ENCODE measurements around the gene DPP3.
"Not testable (repeated sequence)": the region's sequence is repeated elsewhere in the genome, so short reads cannot be mapped to it uniquely, and the experiment has no call there.

Gene DPP3, protein sequence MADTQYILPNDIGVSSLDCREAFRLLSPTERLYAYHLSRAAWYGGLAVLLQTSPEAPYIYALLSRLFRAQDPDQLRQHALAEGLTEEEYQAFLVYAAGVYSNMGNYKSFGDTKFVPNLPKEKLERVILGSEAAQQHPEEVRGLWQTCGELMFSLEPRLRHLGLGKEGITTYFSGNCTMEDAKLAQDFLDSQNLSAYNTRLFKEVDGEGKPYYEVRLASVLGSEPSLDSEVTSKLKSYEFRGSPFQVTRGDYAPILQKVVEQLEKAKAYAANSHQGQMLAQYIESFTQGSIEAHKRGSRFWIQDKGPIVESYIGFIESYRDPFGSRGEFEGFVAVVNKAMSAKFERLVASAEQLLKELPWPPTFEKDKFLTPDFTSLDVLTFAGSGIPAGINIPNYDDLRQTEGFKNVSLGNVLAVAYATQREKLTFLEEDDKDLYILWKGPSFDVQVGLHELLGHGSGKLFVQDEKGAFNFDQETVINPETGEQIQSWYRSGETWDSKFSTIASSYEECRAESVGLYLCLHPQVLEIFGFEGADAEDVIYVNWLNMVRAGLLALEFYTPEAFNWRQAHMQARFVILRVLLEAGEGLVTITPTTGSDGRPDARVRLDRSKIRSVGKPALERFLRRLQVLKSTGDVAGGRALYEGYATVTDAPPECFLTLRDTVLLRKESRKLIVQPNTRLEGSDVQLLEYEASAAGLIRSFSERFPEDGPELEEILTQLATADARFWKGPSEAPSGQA

DNA sequence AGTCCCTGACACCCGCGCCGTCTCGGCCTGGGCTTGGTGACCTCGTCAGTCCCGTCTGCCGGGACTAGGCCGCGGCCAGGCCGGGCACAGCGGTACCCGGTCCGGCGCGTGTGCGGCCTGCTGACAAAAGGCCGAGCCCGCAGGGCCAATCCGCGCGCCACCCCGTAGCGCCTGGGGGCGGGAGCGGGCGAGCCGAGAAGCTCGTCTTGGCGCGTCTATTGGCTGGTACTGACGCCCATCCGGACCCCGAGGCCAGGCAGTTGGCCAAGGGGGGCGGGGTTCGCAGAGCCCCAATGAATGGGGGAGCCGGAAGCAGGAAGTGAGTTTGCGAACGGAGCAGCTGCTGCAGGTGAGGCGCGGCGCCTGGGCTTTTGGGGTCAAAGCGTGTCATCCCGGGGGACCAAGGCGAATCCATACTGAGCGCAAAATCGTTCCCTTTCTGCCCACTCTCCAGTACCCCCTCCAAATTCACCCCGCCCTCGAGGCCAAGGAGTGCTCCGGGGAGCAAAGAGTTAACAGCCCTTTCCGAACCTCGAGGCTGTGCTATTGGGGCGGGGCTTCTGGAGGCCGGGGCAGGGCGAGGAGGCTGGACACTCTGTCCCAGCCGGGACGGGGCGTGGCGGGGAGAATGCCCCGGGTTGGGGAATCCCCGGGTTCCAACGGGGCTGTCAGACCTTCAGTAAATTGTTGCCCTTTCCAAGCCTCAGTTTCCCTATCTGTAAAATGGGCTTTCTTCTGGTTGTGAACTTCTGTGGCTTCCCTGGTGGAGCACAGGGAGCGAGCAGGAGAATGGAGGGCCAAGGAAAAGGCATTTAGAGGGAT is at the start of gene DPP3:
DPP3 (plus strand) TSS at position 318 of the 822 bp plus-strand sequence. CDS start 1,767 bp downstream, outside the sequence.
- H3K4me3 ChIP-seq (replicated peaks in 1 of 2; ENCODE audit: low read depth in 2 of 2, low read length in 2 of 2), result peak within 1 kb of the TSS; percentile 76 to 83
- peak; percentile 97 to 98 for DNase-seq (ENCODE audit: low read depth in 2 of 2)
- TF ChIP-seq, protein P1, sequence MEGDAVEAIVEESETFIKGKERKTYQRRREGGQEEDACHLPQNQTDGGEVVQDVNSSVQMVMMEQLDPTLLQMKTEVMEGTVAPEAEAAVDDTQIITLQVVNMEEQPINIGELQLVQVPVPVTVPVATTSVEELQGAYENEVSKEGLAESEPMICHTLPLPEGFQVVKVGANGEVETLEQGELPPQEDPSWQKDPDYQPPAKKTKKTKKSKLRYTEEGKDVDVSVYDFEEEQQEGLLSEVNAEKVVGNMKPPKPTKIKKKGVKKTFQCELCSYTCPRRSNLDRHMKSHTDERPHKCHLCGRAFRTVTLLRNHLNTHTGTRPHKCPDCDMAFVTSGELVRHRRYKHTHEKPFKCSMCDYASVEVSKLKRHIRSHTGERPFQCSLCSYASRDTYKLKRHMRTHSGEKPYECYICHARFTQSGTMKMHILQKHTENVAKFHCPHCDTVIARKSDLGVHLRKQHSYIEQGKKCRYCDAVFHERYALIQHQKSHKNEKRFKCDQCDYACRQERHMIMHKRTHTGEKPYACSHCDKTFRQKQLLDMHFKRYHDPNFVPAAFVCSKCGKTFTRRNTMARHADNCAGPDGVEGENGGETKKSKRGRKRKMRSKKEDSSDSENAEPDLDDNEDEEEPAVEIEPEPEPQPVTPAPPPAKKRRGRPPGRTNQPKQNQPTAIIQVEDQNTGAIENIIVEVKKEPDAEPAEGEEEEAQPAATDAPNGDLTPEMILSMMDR (IDR thresholded peaks at IDR 0.05; ENCODE audit: low read depth, low read length), result no peak

DNA sequence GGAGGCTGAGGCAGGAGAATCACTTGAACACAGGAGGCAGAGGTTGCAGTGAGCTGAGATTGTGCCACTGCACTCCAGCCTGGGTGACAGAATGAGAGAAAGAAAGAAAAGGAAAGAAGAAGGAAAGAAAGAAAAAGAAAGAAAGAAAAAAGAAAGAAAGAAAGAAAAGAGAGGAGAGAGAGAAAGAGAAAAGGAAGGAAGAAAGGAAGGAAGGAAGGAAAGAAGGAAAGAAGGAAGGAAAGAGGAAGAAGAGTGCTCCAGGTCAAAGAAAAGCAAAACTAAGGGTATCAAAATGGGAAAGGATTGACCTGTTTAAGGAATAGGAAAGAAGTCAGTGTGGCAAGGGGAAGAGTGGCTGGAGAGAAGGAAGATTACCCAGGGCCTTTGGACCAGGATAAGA is 48.9 kb upstream of the DPP3 start:
- DNase-seq (ENCODE audit: low read depth in 2 of 2), result not testable (repeated sequence)

DNA sequence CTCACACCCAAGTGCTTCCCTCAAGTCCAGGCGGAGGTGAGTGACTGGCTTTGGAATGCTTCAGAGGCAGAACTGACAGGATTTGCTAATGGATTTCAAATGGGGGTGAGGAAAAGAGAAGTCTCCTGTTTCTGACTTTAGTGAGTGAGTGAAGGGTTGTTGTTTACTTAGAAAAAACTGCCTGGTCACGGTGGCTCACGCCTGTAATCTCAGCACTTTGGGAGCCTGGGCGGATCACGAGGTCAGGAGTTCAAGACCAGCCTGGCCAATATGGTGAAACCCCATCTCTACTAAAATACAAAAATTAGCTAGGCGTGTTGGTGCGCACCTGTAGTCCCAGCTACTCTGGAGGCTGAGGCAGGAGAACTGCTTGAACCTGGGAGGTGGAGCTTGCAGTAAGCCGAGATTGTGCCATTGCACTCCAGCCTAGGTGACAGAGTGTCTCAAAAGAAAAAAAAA is 48.3 kb upstream of the DPP3 start:
- not testable (repeated sequence) for H3K4me3 ChIP-seq (replicated peaks in 1 of 2; ENCODE audit: low read depth in 2 of 2, low read length in 2 of 2); DNase-seq (ENCODE audit: low read depth in 2 of 2)

More for the DNA sequence above, 48.9 kb upstream of the DPP3 start:
- not testable (repeated sequence) for H3K4me3 ChIP-seq (replicated peaks in 1 of 2; ENCODE audit: low read depth in 2 of 2, low read length in 2 of 2)

DNA sequence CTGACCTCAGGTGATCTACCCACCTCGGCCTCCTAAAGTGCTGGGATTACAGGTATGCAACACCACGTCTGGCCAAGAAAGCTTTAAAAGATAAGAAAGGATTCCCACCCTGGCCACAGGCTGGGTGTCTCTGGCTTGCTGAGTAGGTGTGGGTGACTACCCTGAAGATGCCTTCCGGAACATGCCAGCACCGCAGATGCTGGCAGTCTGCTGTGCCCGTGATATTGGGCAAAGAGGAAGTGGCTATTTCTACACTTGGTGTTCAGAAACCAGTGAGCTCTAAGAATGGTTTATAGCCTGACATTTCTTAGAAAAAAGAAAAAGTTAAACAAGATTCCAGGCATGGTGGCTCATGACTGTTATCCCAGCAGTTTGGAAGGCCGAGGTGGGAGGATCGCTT is 47.6 kb upstream of the DPP3 start:
- TF ChIP-seq, protein P1 (IDR thresholded peaks at IDR 0.05; ENCODE audit: low read depth, low read length), result no peak

DNA sequence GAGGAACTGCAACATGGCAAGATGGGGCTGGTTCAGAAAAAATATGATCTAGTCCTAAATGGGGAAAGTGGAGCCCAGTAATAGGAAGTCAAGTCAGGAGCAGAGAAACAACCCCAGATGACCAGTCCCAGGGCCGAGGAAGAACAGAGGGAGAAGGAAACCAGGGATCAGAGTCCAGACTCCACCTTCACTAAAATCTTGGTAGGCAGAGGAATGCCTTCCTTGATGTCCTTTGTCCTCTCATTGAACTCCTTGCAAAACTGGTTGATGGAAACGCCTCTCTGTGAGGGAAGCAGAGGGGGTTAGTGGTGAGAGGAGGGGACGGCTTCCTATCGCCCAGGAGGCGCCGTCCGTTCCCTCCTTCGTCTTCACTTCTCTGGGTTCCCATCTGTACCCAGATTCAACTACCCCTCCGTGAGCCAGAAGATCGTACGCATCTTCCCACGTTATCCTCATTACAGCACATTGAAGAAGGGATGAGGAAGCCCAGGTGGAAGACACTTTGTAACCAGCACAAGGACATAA is 42.2 kb upstream of the DPP3 start:
- no peak for DNase-seq (ENCODE audit: low read depth in 2 of 2)
- TF ChIP-seq, protein P1 (IDR thresholded peaks at IDR 0.05; ENCODE audit: low read depth, low read length), result no peak
- peak overlapping the region; percentile 72 to 76 for H3K4me3 ChIP-seq (replicated peaks in 1 of 2; ENCODE audit: low read depth in 2 of 2, low read length in 2 of 2)

More for the DNA sequence above, 47.6 kb upstream of the DPP3 start:
- DNase-seq (ENCODE audit: low read depth in 2 of 2), result no peak
- H3K4me3 ChIP-seq (replicated peaks in 1 of 2; ENCODE audit: low read depth in 2 of 2, low read length in 2 of 2), result no peak overlapping the region

DNA sequence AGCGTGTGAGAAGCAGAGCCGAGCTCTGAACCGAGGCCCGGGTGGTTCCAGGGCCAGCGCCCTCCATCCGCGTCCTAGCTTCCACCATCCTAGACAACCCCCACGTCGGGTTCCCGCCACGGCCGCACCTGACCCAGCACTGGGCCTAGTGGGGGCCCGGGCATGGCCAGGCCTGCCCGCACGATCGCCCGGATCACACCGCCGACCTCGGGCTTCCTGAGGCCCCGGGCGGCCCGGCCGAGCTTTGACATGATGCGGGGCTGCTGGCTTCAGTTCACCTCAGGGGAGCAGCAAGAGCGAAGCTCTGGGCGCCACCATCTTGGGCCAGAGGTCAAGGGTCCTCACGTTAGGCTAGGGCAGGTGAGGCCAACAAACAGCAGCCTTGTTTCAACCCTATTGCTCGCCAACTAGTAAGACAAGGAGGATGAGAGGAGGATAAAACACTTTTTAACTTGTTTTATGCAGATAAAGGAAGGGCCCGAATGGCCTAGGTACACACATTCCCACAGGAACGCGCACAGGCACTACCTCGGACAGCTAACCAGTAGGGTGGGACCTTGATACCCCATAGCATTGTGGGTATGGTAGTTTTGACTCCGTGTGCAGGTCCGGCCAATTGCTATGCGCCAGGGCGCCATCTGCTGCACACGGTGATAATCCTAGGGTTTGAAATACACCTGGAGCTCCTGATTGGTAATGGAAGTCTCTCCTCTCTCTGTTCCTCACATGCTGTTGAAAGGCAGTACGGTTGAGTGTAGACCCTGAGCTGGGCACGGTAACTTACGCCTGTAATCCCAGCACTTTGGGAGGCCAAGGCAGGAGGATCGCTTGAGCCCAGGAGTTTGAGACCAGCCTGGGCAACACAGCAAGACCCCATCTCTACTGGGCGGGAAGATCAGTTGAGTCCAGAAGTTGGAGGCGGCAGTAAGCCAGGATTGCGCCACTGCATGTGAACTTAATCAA is 41.4 kb upstream of the DPP3 start, which contains the start of gene MRPL11:
MRPL11 (minus strand) TSS at position 345 of the 963 bp plus-strand sequence; CDS start at position 251, 94 bp downstream.
- TF ChIP-seq, protein P1 (IDR thresholded peaks at IDR 0.05; ENCODE audit: low read depth, low read length), result peak; percentile 55
- H3K4me3 ChIP-seq (replicated peaks in 1 of 2; ENCODE audit: low read depth in 2 of 2, low read length in 2 of 2), result peak within 1 kb of the TSS; percentile 72 to 76
- peak; percentile 93 to 95 for DNase-seq (ENCODE audit: low read depth in 2 of 2)

DNA sequence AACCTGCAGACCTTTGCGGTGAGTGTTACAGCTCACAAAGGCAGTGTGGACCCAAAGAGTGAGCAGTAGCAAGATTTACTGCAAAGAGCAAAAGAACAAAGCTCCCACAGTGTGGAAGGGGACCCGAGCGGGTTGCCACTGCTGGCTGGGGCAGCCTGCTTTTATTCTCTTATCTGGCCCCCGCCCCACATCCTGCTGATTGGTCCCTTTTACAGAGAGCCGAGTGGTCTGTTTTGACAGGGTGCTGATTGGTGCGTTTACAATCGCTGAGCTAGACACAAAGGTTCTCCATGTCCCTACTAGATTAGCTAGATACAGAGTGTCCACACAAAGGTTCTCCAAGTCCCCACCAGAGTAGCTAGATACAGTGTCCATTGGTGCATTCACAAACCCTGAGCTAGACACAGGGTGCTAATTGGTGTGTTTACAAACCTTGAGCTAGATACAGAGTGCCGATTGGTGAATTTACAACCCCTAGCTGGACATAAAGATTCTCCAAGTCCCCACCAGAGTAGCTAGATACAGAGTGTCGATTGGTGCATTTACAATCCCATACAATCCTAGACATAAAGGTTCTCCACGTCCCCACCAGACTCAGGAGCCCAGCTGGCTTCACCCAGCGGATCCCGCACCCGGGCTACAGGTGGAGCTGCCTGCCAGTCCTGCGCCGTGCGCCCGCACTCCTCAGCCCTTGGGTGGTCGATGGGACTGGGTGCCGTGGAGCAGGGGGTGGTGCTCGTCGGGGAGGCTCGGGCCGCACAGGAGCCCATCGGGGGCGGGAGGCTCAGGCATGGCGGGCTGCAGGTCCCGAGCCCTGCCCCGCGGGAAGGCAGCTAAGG is 39.9 kb upstream of the DPP3 start:
- not testable (repeated sequence) for H3K4me3 ChIP-seq (replicated peaks in 1 of 2; ENCODE audit: low read depth in 2 of 2, low read length in 2 of 2); DNase-seq (ENCODE audit: low read depth in 2 of 2)

DNA sequence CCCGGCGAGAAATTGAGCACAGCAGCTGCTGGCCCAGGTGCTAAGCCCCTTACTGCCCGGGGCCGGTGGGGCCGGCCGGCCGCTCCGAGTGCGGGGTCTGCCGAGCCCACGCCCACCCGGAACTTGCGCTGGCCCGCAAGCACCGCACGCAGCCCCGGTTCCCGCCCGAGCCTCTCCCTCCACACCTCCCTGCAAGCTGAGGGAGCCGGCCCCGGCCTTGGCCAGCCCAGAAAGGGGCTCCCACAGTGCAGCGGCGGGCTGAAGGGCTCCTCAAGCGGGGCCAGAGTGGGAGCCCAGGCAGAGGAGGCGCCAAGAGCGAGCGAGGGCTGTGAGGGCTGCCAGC is 39.3 kb upstream of the DPP3 start:
- H3K4me3 ChIP-seq (replicated peaks in 1 of 2; ENCODE audit: low read depth in 2 of 2, low read length in 2 of 2); DNase-seq (ENCODE audit: low read depth in 2 of 2): not testable (repeated sequence)
